CD14-positive monocyte (primary cell): ENCODE data around the gene DUSP9. TPM values are rescaled to one million over a fixed set of nuclear protein-coding genes. Genes with fewer than 3 reads are reported as not detected.

Source experiments
- DNase-seq, 3 donors: peaks; one replicate each; pipeline ENCODE4 v3.0.0-alpha.2; 2011 to 2022
- H2AFZ ChIP-seq: 2 replicates; pipeline ENCODE4 v1.6.0; 2012; ENCODE audit warnings: mild to moderate bottlenecking, low read depth, low read length, inconsistent platforms; ENCODE audit not compliant: insufficient read depth, poor library complexity, severe bottlenecking
- H3K27ac ChIP-seq, 2 donors: 1 replicate in 1 of 2; 2 replicates in 1 of 2; pipeline ENCODE4 v1.5.1; 2012 to 2013; ENCODE audit warnings: low read length in 2 of 2, control low read depth in 1 of 2, inconsistent platforms in 1 of 2, low read depth in 1 of 2, mild to moderate bottlenecking in 1 of 2
- H3K27me3 ChIP-seq, 2 donors: one replicate each; pipeline versions ENCODE4 v1.6.0 to v1.6.1; 2011 to 2013; ENCODE audit warnings: low read length in 2 of 2; ENCODE audit not compliant: control insufficient read depth in 2 of 2, insufficient read depth in 2 of 2
- H3K36me3 ChIP-seq, 2 donors: replicated peaks in 1 of 2; 1 replicate in 1 of 2; 2 replicates in 1 of 2; pipeline versions ENCODE4 v1.5.1 to v1.6.1; 2012 to 2013; ENCODE audit warnings: low read length in 2 of 2, control low read depth in 1 of 2, inconsistent platforms in 1 of 2, mild to moderate bottlenecking in 1 of 2; ENCODE audit not compliant: insufficient read depth in 2 of 2, control insufficient read depth in 1 of 2
- H3K4me1 ChIP-seq, 2 donors: 1 replicate in 1 of 2; 2 replicates in 1 of 2; pipeline versions ENCODE4 v1.5.1 to v1.6.1; 2012 to 2013; ENCODE audit warnings: low read length in 2 of 2, control low read depth in 1 of 2, inconsistent platforms in 1 of 2, mild to moderate bottlenecking in 1 of 2, moderate library complexity in 1 of 2; ENCODE audit not compliant: insufficient read depth in 2 of 2, control insufficient read depth in 1 of 2
- H3K4me2 ChIP-seq: replicated peaks from 2 replicates; pipeline ENCODE3; 2012; ENCODE audit warnings: low read length, moderate library complexity, mild to moderate bottlenecking; ENCODE audit not compliant: poor library complexity, severe bottlenecking; ENCODE audit errors: extremely low read depth
- H3K4me3 ChIP-seq, 3 experiments: fragments of 200-600 bp in 1 of 3; sonication (generic) in 1 of 3; replicated peaks in 1 of 3; 1 replicate in 2 of 3; 2 replicates in 1 of 3; pipeline ENCODE4 v1.5.1; 2011 to 2013; ENCODE audit warnings: low read length in 3 of 3, mild to moderate bottlenecking in 3 of 3, control low read depth in 2 of 3, low read depth in 2 of 3, inconsistent platforms in 1 of 3, moderate library complexity in 1 of 3
- H3K79me2 ChIP-seq: 2 replicates; pipeline ENCODE4 v1.6.0; 2012; ENCODE audit warnings: mild to moderate bottlenecking, control low read depth, inconsistent platforms, low read length, moderate library complexity; ENCODE audit not compliant: insufficient read depth
- H3K9ac ChIP-seq: 2 replicates; pipeline ENCODE4 v1.6.0; 2017; ENCODE audit warnings: low read length, mild to moderate bottlenecking; ENCODE audit not compliant: insufficient read depth, poor library complexity, severe bottlenecking
- H3K9me3 ChIP-seq, 2 donors: replicated peaks in 1 of 2; 1 replicate in 1 of 2; 2 replicates in 1 of 2; pipeline versions ENCODE4 v1.5.1 to v1.6.1; 2012 to 2013; ENCODE audit warnings: low read length in 2 of 2, control low read depth in 1 of 2; ENCODE audit not compliant: control insufficient read depth in 1 of 2, insufficient read depth in 1 of 2
- H4K20me1 ChIP-seq: 2 replicates; pipeline ENCODE4 v1.6.0; 2012; ENCODE audit warnings: mild to moderate bottlenecking, low read length, control low read depth, moderate library complexity; ENCODE audit not compliant: insufficient read depth
- H3K27ac Mint-ChIP-seq, 7 donors: one replicate each; pipeline ENCODE4 v1.8.0; 2020; ENCODE audit warnings: mild to moderate bottlenecking in 7 of 7, mixed read lengths in 7 of 7, moderate library complexity in 6 of 7, inconsistent platforms in 2 of 7
- H3K27me3 Mint-ChIP-seq, 3 donors: one replicate each; pipeline ENCODE4 v1.8.0; 2021 to 2022; ENCODE audit warnings: low read depth in 3 of 3, mild to moderate bottlenecking in 3 of 3, mixed read lengths in 3 of 3, moderate library complexity in 3 of 3, inconsistent platforms in 1 of 3
- H3K36me3 Mint-ChIP-seq, 2 donors: one replicate each; pipeline ENCODE4 v1.8.0; 2020; ENCODE audit warnings: mixed read lengths in 2 of 2, inconsistent platforms in 1 of 2, mild to moderate bottlenecking in 1 of 2
- H3K4me1 Mint-ChIP-seq: one replicate; pipeline ENCODE4 v1.8.0; 2020; ENCODE audit warnings: mild to moderate bottlenecking, mixed read lengths
- H3K4me3 Mint-ChIP-seq, 2 donors: one replicate each; pipeline ENCODE4 v1.8.0; 2020; ENCODE audit warnings: mild to moderate bottlenecking in 2 of 2, mixed read lengths in 2 of 2, moderate library complexity in 1 of 2
- H3K9me3 Mint-ChIP-seq, 7 donors: one replicate each; pipeline ENCODE4 v1.8.0; 2020 to 2022; ENCODE audit warnings: mixed read lengths in 7 of 7, mild to moderate bottlenecking in 6 of 7, moderate library complexity in 6 of 7, inconsistent platforms in 2 of 7
- WGBS: methylation state at CpG from one replicate; pipeline ENCODE4 v1.1.5; 2013; ENCODE audit warnings: missing lambda C conversion rate; ENCODE audit not compliant: insufficient coverage; 5-methylcytosine and 5-hydroxymethylcytosine counted together
- intact Hi-C, 2 donors: fragments of 100-400 bp; cut with micrococcal nuclease; formaldehyde crosslinking; loops; one replicate each; pipeline versions ENCODE4 v1.15.0 to v1.15.1; 2023
- polyA plus RNA-seq, 3 donors: library from polyadenylated mRNA; depleted of rRNA in 1 of 3; unstranded in 2 of 3; stranded (reverse) in 1 of 3; fragments of 300-500 nt in 2 of 3; fragments of >200 nt in 1 of 3; fragmentation: Illumina TruSeq in 2 of 3; gene quantifications; 1 replicate in 2 of 3; 2 replicates in 1 of 3; pipeline ENCODE4 v1.2.3, GENCODE V29; 2012 to 2021
- TF ChIP-seq, protein P1 (sequence below): fragments of 200-600 bp; IDR thresholded peaks from one replicate; pipeline ENCODE4 v1.8.0; 2022; ENCODE audit warnings: antibody characterized with exemption, mild to moderate bottlenecking

Gene DUSP9
- polyA plus RNA-seq, 3 donors, result not detected

DNA sequence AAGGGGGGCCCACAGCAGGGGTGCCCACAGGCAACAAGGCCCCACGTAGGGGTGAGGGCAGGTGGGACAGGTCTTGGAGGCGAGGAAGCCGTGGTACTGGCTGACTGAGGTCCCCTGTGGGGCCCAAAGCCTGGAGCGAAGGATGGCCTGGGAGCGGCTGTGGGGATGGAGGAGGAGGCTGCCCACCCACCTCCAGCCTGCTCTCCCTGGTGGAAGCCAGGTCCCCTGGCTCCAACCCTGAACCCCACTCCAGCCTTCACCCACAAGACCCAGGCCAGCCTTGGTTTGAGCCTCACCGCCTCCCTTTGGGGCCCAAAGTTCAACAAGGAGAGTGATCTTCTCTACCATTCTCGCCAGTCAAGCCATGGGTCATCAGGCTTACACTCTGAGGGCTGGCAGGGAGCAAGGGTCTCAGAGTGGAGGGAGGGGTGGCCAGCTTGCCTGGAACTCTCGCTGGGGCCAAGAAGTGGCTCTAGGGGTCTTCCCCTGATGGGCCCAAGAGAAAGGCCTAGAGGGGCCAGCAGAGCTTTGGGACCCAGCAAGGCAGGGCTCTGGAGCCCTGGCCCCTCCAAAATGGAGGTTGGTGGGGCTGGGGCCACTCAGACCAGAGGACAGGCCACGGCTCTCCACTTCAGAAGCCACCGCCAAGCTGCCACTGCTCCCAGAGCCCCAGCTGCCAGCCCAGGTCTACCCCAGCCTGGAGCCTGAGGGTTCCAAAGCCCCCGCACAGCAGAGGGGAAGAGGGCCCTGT is 21.6 kb downstream of the DUSP9 start:
- WGBS, result 100% methylated on average over 2 of the region's 11 CpGs
- H3K79me2 ChIP-seq, result no peaks in the 10 kb centered on the region
- Mint-ChIP-seq H3K4me1 (peaks cover 5% of the 10 kb centered on the region), H3K36me3 (no peaks in the 10 kb centered on the region), H3K4me3 (no peak overlapping the region), H3K27ac (no peak overlapping the region), H3K27me3 (peaks cover 13 to 43% (median 39%) of the 10 kb centered on the region in 3 donors), H3K9me3 (peaks cover 0 to 21% (median 6%) of the 10 kb centered on the region in 7 donors)
- H3K4me2 ChIP-seq, result no peak overlapping the region
- no peaks in the 10 kb centered on the region for H4K20me1 ChIP-seq
- no peak overlapping the region for H2AFZ ChIP-seq
- H3K27ac ChIP-seq, result no peak overlapping the region
- DNase-seq, result no peak
- no peak overlapping the region for H3K4me3 ChIP-seq
- H3K4me1 ChIP-seq, result no peaks in the 10 kb centered on the region
- no peaks in the 10 kb centered on the region for H3K9me3 ChIP-seq
- no peaks in the 10 kb centered on the region for H3K36me3 ChIP-seq
- H3K9ac ChIP-seq, result no peak overlapping the region
- TF ChIP-seq, protein P1, sequence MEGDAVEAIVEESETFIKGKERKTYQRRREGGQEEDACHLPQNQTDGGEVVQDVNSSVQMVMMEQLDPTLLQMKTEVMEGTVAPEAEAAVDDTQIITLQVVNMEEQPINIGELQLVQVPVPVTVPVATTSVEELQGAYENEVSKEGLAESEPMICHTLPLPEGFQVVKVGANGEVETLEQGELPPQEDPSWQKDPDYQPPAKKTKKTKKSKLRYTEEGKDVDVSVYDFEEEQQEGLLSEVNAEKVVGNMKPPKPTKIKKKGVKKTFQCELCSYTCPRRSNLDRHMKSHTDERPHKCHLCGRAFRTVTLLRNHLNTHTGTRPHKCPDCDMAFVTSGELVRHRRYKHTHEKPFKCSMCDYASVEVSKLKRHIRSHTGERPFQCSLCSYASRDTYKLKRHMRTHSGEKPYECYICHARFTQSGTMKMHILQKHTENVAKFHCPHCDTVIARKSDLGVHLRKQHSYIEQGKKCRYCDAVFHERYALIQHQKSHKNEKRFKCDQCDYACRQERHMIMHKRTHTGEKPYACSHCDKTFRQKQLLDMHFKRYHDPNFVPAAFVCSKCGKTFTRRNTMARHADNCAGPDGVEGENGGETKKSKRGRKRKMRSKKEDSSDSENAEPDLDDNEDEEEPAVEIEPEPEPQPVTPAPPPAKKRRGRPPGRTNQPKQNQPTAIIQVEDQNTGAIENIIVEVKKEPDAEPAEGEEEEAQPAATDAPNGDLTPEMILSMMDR, result no peak
- H3K27me3 ChIP-seq, result peaks cover 0 to 16% of the 10 kb centered on the region in 2 donors
- intact Hi-C loops, result loop anchor here (5.0 to 10.0 kb wide), 4 partner anchors 116 to 724 kb away; no protein-coding TSS in a partner anchor

- Histone ChIP-seq H2AFZ (no peak overlapping the region), H3K4me3 (no peak overlapping the region), H3K36me3 (no peaks in the 10 kb centered on the region), H3K9me3 (no peaks in the 10 kb centered on the region), H4K20me1 (no peaks in the 10 kb centered on the region), H3K79me2 (no peaks in the 10 kb centered on the region), H3K9ac (no peak overlapping the region), H3K27me3 (peaks cover 0 to 21% of the 10 kb centered on the region in 2 donors), H3K4me2 (no peak overlapping the region), H3K27ac (no peak overlapping the region), H3K4me1 (no peaks in the 10 kb centered on the region)
- peaks cover 5% of the 10 kb centered on the region for H3K4me1 Mint-ChIP-seq
- intact Hi-C loops, result loop anchor here (5.0 to 10.0 kb wide), 4 partner anchors 117 to 725 kb away; no protein-coding TSS in a partner anchor
- DNase-seq, result peak; percentile 18 to 34 (median 28)
- H3K9me3 Mint-ChIP-seq, result peaks cover 0 to 21% (median 6%) of the 10 kb centered on the region in 7 donors
- TF ChIP-seq, protein P1, result peak; percentile 87
- peaks cover 18 to 48% (median 40%) of the 10 kb centered on the region in 3 donors for H3K27me3 Mint-ChIP-seq
- 31% methylated on average over 3 of the region's 17 CpGs for WGBS
- H3K27ac Mint-ChIP-seq, result no peak overlapping the region
- H3K4me3 Mint-ChIP-seq, result no peak overlapping the region
- no peaks in the 10 kb centered on the region for H3K36me3 Mint-ChIP-seq
Measured at GRCh38 chrX:153669174-153669890, 22.3 kb downstream of the DUSP9 start.
